AG08396 (cell line): ENCODE measurements around the gene POLE.
A peak's percentile ranks its signal among the peaks of the same experiment; 100 is the strongest.

ENCODE experiments used
- DNase-seq: peaks from one replicate; pipeline ENCODE4 v3.0.0; 2012; ENCODE audit warnings: low spot score, mixed read lengths

Gene POLE

DNA sequence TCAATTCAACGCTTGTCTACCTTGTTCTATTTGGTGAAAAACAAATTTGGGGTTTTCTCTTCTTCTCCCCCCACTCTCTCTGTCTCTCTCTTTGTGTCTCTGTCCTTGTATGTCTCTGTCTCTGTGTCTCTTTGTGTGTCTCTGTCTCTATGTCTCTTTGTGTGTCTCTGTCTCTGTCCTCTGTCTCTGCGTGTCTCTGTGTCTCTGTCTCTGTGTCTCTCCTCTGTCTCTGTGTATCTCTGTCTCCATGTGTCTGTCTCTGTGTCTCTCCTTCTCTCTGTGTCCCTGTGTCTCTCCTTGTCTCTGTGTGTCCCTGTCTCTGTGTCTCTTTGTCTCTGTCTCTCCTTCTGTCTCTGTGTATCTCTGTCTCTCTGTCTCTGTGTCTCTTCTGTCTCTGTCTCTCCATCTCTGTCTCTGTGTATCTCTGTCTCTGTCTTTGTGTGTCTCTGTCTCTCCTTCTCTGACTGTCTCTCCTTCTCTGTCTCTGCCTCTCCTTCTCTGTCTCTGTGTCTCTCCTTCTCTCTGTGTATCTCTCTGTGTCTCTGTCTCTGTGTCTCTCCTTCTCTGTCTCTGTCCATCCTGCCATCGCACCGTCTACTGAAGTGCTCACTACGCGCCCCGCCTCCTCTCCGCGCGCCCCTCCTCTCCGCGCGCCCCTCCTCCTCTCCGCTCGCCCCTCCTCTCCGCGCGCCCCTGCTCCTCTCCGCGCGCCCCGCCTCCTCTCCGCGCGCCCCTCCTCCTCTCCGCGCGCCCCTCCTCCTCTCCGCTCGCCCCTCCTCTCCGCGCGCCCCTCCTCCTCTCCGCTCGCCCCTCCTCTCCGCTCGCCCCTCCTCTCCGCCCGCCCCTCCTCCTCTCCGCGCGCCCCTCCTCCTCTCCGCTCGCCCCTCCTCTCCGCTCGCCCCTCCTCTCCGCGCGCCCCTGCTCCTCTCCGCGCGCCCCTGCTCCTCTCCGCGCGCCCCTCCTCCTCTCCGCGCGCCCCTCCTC, 89.5 kb downstream of the POLE start:
- no peak for DNase-seq

DNA sequence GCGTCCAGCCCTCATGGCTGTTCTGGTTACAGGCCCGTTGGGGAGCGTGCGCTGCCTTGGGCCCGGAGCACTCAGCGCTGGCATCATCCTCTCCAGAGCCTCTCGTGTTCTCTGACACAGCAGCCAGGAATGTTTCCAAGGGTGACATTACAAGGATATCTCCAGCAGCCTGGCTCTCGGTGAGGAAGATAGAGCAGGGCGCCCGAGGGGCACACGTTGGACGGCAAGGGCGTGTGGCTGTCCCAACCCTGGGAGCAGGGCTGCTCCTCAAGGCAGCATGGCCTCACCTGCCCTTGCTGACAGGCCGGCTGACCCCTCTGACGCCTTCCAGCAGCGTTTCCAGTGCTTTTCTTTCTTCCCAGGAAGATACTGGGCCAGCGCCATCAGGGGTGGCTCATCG, 91.1 kb downstream of the POLE start:
- DNase-seq, result peak; percentile 59

DNA sequence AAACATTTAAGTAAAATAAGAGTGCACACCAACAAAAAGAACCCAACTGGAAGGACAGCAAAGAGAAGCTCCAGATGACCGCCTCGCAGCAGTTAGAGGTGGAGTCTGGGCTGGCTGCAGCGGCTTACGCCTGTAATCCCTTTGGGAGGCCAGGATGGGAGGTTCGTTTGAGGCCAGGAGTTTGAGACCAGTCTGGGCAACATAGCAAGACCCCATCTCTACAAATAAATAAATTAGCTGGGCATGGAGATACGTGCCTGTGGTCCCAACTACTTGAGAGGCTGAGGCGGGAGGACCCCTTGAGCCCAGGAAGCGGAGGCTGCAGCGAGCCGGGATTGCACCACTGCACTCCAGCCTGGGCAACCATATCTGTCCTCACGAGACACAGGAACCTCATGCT, 92.0 kb downstream of the POLE start:
- no peak for DNase-seq

DNA sequence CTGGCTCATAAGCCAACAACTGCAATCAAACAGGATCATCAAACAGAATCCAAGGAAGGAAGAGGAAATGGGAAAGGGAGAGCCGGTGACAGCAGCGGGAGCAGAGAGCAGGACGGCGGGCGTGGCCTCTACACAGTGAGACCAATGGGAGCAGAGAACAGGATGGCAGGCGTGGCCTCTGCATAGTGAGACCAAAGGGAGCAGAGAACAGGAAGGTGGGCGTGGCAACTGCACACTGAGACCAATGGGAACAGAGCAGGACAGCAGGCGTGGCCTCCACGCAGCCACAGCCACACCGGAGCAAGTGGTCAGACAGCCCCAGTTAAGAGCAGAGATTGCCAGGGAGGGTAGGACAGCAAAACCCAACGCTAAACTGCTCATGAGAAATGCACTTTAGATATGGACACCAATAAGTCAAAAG, 93.2 kb downstream of the POLE start:
- DNase-seq, result peak; percentile 95

DNA sequence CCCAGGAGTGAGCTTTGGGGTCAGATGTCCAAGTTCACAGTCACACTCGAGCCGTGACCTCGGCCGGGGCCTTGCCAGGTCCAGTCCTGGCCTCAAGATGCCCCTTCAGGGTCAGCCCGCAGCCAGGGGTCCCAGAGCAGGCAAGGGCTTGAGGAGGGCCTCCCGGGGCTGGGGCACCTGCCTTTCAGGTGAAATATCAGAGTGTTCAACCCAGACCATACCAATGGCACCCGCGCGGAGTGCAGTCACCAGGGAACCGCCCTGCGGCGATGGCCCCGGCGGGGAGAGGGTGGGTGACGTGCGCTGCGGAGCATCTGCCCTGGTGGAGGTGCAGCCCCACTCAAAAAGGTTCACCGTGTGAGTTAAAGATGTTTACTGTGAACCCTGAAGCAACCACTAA, 93.6 kb downstream of the POLE start:
- DNase-seq, result no peak

DNA sequence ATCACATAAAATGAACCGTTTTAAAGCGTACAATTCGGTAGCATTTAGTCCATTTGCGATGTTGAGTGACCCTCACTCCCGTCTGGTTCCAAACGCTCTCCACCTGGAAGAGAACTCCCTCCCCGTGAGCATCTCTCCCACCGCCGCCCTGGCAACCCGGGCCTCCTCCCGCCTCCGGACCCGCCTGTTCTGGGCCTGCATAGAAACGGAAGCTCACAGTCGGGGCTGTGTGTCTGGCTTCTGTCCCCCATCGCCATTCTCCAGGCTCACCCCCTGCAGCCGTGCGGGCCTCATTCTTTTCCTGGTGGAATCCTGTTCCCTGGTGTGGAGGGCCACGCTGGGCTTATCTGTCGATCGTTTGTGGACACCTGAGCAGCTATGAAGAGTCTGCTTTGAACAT, 94.1 kb downstream of the POLE start:
- no peak for DNase-seq

DNA sequence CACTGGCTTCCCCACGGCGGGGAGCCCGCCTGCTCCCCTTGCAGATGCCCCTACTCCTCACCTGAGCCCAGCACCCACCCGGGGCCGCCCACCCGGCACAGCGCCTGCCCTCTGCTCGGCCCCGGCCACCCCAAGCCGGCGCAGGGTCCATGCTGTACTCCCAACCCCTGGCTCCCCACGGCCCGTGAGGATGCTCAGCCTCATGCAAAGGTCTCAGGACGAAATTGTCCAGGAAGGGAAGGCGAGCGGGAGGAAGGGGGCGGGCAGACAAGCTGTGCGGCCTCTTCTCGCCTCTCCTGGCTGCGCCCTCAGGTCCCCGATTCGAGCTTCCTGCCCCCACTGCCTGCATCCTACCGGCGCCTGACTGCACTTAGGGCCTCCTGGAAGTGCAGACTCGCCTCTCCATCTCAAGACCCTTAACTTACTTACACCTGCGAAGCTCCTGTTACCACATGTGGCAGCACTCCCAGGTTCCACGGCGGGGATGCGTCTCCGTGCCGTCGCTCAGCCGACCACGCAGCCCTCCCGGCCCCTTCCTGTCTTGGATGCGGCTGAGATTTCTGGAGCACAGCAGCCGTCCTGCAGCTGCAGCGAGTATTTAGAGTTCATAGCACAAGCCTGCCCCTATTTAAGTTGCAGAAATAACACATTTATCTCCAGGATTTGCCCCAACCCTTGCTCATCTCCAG, 94.7 kb downstream of the POLE start:
- no peak for DNase-seq

DNA sequence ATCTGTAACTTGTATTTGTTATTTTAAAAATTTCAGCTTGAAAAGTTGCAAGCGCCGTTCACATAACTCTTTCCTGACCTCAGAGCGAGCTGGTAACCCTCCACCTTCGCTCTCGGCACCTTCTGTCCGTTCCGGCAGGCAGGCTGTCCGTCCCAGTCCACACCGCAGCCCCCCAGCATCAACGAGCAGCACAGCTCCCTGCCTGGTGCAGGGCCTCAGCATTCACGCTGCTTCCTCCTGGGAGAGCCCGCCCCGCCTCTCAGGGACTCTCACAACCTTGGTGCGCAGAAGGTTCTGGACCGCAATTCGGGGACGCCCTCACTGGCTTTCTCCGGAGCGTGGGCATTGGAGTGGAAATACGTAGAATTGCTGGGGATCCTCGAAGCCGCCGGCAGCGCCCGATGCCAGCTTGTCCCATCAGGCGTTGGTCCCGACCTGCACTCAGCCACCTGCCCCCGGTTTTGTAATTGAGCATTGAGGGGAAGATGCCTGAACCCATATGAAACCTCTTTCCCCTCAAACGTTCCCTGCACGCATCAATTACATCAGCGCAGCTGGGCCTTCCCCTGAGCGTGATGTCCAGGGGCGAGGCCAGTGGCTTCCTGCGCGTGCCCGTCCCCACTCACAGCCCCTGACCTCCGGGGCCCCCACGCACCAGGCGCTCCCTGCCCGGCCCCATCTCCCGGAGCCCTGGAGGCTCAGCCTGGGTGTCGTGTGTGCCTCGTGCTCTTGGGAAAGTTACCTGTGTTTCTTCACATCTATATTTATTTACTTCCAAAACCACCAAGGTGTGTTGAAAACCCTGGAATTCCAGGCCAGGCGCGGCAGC, 95.8 kb downstream of the POLE start:
- no peak for DNase-seq

DNA sequence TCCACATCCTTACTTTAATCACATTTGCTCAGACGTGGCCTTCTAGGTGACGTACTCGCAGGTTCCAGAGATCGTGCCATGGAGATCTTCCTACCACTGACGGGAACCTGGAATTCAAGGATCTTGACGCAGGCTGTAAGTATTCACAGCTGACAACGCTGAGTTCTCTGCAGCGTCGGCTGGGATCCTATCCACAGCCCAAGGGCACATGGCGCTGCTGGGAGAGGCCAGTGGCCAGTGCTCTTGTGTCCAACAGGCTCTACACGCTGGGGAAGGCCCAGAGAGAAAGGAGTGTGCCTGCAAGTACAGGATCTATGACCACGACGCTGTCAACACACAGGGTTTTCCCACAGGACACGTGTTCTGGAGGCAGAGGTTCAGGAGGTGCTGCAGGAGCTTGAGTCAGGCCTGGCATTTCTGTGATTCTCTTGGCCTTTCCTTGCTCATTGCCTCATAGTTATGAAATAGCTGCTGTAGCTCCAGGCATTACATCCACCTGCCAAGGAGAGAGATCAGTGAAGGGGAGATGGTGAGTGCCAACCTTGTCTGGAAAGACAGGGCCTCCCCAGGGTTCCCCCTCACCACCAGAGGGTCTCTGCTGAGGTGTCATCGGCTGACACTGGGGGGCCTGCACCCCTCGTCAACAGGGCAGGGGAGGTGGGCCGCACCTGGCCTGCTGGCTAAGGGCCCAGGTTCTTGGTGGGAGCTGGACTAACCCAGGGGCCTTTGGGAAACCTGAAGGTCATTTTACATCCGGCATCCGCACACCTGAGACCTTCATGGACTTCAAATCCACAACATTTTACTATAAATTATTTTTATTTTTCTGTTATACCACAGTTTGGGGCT, 98.1 kb downstream of the POLE start:
- DNase-seq, result no peak

DNA sequence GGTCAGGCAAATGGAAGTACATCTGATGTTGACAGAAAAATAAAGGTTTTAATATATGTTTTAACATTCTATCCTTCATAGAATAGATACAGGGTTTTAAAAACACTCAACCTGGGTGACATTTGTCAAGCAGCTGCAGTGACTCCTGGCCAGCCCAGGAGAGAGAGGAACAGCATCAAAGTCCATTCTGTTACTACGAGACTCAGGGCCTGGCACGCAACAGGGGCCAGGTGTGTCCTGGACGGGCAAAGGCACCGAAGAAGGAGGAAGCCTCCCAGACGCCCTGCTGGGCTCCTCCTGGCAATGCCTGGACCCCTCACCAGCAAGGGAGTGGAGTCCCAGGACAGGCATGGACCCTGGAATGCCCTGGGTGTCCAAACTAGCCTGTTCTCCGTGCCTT, 98.8 kb downstream of the POLE start:
- DNase-seq, result no peak

DNA sequence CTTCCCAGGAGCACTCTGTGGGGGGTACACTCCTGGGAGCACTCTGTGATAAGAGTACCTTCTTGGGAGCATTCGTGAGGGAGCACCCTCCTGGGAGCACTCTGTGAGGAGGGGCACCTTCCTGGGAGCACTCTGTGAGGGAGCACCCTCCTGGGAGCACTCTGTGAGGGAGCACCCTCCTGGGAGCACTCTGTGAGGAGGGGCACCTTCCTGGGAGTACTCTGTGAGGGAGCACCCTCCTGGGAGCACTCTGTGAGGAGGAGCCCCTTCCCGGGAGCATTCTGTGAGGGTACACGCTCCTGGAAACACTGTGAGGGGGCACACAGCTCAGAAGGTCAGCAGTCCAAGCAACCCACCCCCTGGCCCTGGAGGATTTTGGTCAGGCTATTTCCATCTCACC, 99.4 kb downstream of the POLE start:
- no peak for DNase-seq

DNA sequence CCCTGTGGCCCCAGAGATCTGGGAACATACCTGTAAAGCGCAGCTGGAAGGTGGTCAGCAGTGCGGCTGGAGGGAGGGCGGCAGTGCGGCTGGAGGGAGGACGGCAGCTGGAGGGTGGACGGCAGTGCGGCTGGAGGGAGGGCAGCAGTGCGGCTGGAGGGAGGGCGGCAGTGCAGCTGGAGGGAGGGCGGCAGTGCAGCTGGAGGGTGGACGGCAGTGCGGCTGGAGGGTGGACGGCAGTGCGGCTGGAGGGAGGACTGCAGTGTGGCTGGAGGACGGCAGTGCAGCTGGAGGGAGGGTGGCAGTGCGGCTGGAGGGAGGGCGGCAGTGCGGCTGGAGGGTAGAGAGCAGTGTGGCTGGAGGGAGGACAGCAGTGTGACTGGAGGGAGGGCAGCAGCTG, 100.2 kb downstream of the POLE start:
- DNase-seq, result no peak

DNA sequence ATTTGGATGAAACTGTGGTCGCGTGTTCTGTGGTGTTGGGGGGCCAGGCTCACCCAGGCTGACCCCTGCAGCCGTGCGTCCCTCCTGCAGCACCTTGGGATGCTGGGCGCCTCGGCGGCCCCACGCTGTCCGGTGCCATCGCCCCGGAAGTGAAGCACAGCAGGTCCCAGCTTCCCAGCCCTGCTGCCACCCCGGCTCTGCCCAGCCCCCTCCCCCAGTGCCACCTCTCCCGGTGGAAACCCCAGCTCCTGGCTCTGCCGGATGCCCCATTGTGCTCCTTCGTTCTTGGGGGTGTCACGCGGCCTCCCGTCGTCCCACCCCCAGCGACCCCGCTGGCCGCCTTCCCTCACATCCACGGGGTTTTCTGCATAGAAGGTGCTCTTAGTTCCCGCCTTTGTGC, 102.0 kb downstream of the POLE start:
- DNase-seq, result no peak

DNA sequence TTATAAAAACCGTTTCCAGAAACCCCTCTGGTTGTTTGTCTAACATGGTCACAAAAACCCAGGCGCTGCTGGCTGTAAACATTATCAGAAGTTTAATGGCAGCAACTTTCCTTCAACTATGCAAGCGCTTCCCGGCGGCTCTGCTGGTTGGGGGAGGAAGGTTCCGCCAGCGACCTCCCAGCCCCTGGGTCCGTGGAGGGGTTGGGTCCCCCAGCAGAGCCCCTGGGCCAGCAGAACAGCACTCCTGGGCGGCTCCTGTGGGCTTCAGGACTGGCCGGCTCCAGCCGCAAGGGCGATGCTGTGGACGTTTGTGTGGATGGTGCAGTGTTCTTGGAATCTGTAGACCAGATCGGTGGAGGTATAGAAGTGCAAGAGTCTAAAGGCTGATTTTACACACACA, 102.7 kb downstream of the POLE start:
- no peak for DNase-seq

DNA sequence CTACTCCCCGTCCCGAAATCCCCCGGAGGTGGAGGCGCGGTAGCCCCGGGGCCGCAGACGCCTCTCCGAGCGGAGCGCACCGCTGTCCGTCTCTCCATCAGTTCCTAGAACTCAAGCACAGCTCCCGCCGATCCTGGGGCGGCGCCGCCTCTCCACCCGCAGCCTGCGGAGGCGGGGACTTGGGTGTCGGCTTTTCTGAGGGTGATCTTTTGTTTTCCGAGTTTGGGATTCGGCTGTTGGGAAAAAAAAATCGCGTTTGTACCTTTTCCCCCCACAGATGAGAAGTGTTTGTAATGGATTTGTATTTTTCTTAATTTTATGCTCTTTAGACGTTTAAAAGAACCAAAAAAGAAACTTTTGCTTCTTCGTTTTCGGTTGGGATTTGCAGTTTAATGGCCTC, 103.4 kb downstream of the POLE start:
- no peak for DNase-seq

DNA sequence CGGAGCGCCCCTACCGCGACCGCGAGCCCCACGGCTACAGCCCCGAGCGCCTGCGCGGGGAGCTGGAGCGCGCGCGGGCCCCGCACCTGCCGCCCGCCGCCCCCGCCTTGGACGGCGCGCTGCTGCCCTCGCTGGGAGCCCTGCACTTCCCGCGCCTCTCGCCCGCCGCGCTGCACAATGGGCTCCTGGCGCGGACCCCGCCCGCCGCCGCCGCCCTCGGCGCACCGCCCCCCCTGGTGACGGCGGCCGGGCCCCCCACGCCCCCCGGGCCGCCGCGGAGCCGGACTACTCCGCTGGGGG, 103.8 kb downstream of the POLE start:
- DNase-seq, result no peak

DNA sequence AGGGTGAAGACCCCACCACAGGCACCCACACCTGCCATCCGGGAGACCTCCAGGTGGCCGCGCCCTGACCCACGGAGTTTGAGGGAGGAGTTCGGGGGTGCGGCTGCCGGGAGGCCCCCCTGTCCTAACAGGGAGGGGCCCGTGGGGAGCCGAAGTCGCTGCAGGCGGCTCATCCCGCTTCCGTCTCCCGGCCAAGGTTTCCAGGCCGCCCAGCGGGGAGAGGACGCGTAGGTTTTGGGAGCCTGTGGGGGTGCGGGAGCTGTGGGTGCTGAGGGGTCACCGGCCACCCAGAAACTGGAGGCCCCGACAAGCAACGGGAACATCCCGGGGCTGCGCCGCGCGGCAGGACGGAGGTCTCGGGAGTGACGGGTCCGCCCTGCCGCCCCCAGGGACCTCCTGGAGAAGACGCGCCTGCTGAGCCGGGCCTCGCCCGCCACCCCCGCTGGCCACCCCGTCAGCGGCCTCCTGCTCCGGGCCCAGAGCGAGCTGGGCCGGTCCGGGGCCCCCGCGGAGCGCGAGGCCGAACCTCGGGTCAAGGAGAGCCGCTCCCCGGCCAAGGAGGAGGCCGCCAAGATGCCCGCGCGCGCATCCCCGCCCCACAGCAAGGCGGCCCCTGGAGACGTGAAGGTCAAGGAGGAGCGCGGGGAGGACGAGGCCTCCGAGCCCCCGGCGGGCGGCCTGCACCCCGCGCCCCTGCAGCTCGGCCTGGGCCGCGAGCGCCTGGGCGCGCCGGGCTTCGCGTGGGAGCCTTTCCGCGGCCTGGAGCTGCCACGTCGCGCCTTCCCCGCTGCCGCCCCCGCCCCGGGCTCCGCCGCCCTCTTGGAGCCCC, 104.3 kb downstream of the POLE start:
- DNase-seq, result no peak

DNA sequence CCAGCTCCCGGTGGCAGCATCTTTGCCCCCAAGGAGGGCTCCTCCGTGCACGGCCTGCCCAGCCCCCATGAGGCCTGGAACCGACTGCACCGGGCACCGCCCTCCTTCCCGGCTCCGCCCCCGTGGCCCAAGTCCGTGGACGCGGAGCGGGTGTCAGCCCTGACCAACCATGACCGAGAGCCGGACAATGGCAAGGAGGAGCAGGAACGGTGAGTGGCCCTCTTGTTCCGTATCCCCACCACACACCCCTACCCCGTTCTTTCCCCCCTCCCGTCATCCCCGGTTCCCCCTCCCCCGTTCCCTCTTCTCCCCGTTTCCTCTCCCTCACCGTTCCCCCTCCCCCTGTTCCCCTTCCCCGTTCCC, 105.1 kb downstream of the POLE start:
- DNase-seq, result peak; percentile 55

DNA sequence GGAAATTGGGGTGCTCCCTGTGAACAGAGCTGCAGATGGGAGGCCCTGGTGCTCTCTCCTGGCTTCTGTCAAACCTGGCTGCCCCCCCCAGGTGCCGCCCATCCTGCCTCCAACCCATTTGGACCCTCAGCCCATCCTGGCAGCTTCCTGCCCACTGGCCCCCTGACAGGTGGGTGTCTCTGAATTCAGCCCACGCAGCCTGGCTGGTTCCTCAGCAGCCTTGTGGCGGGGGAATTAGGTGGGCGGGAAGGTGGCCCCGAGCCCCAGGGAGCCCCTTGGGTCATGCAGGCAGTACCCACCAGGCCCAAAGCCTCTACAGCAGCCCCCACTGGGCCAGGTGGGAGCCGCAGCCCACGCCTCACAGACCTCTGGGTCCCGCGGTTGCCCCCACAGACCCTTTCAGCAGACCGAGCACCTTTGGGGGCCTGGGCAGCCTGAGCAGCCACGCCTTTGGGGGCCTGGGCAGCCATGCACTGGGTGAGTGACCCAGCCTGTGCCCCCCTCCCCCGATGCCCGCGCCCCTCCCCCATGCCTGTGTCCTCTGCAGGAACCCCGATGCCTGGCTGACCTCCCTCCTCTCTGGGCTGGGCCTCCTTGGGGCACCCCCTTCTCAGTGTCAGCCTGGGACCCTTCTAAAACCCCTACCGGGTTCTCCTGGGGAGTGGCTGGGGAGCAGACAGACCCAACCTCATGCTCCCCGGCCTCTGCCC, 105.6 kb downstream of the POLE start:
- no peak for DNase-seq

DNA sequence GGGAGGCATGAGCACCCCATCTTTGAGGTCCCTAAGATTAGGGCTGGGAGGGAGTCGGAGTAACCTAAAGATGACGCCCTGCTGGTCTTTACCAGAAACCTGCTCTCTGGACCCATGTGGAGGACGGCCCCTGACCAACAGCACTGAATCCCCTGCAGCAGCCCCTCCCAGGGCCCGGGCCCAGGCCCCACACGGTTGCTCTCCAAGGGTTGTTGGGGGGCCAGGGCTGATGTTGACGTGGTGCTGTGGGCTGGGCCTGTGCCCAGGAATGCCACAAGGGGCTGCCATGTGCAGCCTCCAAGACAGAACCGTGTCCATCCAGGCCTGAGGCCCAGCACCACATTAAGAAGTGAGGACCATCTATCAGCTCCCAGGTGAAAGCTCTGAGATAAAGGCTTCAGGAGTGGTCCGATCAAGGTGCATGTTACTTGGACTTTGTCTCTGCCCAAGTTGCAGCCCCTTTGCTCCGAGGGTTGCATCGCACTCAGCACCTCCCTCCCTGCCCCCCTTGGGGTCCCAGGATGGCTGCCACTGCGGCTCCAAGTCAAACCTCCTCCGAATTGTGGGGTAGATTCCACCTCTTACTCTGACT, 106.3 kb downstream of the POLE start:
- DNase-seq, result no peak
